Measurements from ENCODE around the gene ETS1.

Gene ETS1

DNA sequence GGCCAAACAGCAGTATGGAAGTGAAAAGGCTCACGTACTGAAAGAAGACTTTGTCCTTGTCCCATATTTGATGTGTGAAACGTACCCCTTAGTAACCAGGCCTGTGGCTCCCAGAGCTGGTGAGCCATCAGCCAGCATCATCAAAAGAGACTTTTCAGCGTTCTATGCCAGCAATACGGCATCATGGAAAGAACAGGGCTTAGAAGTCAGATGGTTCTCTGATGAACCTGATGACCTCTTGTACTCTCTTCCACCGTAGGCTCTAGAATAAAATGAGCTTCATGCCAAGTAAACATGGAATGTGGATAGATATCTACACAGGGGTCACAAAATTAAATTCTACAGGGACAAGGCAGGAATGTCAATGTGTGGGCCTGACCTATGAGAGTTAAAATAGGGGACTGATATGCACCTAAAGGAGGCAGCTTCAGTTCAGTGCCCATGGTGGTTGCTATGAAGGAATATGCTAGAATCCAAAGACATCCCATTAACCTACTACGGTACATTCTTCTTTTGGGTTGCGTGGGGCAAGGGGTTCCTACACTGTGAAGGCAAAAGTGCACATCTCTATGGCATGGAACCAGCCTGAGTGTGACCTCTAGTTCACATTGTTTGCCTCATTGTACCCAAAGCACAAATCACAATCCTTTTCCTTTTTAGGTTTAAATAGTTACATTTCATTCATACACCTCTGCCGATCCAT lies 130.6 kb downstream of the ETS1 start:
- Histone ChIP-seq H3K4me1 (ENCODE audit: insufficient read depth, low read length, severe bottlenecking) (peaks cover 7% of the 10 kb centered on the region), H3F3A (ENCODE audit: insufficient read depth, low read length) (peaks cover 8% of the 10 kb centered on the region), H3K9me3 (ENCODE audit: low read length) (no peaks in the 10 kb centered on the region), H3K36me3 (ENCODE audit: insufficient read depth, low read length) (peaks cover 59% of the 10 kb centered on the region), H4K20me1 (ENCODE audit: insufficient read depth, low read length) (no peaks in the 10 kb centered on the region), H3K9ac (ENCODE audit: low read length) (no peak overlapping the region), H3K4me3 (ENCODE audit: low read depth, low read length, poor library complexity, severe bottlenecking) (no peak overlapping the region), H3K79me2 (ENCODE audit: insufficient read depth, low read length) (no peaks in the 10 kb centered on the region), H3K4me2 (ENCODE audit: low read length) (no peak overlapping the region), H3K9me2 (ENCODE audit: low read depth, low read length) (no peaks in the 10 kb centered on the region), H3K27me3 (ENCODE audit: insufficient read depth, low read length) (no peaks in the 10 kb centered on the region), H2AFZ (ENCODE audit: low read length) (no peak overlapping the region), H3K27ac (ENCODE audit: low read depth, low read length, poor library complexity, severe bottlenecking) (no peak overlapping the region)
- TF ChIP-seq, protein P1, sequence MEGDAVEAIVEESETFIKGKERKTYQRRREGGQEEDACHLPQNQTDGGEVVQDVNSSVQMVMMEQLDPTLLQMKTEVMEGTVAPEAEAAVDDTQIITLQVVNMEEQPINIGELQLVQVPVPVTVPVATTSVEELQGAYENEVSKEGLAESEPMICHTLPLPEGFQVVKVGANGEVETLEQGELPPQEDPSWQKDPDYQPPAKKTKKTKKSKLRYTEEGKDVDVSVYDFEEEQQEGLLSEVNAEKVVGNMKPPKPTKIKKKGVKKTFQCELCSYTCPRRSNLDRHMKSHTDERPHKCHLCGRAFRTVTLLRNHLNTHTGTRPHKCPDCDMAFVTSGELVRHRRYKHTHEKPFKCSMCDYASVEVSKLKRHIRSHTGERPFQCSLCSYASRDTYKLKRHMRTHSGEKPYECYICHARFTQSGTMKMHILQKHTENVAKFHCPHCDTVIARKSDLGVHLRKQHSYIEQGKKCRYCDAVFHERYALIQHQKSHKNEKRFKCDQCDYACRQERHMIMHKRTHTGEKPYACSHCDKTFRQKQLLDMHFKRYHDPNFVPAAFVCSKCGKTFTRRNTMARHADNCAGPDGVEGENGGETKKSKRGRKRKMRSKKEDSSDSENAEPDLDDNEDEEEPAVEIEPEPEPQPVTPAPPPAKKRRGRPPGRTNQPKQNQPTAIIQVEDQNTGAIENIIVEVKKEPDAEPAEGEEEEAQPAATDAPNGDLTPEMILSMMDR (IDR thresholded peaks at IDR 0.05; ENCODE audit: low read length) = no peak
- TF ChIP-seq EZH2 (IDR thresholded peaks at IDR 0.05; ENCODE audit: borderline replicate concordance, low read length) = no peak

DNA sequence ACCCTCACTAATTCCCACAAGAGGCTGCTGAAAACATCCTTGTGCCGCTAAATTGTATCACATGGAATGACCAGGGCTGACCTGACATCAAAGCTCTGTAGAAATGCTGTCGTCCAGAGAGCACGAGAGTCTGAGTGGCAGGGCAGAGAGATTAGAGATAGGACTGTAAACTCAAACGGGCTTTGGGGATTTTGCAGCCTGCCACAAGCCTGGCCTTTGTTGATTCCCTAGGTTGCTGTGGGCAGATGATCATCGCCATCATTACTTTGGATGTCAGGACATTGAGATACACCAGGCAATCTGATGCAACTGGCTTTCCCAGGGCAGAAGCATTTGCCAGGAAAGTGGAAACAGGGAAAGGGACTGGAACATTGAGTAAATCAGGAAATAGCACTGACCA lies 131.6 kb downstream of the ETS1 start:
- Histone ChIP-seq H2AFZ (ENCODE audit: low read length) (no peak overlapping the region), H3K27me3 (ENCODE audit: insufficient read depth, low read length) (no peaks in the 10 kb centered on the region), H3K4me1 (ENCODE audit: insufficient read depth, low read length, severe bottlenecking) (peaks cover 16% of the 10 kb centered on the region), H3K36me3 (ENCODE audit: insufficient read depth, low read length) (peaks cover 50% of the 10 kb centered on the region), H3K9me2 (ENCODE audit: low read depth, low read length) (no peaks in the 10 kb centered on the region), H3K27ac (ENCODE audit: low read depth, low read length, poor library complexity, severe bottlenecking) (no peak overlapping the region), H4K20me1 (ENCODE audit: insufficient read depth, low read length) (no peaks in the 10 kb centered on the region), H3K4me3 (ENCODE audit: low read depth, low read length, poor library complexity, severe bottlenecking) (no peak overlapping the region), H3K4me2 (ENCODE audit: low read length) (no peak overlapping the region), H3F3A (ENCODE audit: insufficient read depth, low read length) (peaks cover 8% of the 10 kb centered on the region), H3K79me2 (ENCODE audit: insufficient read depth, low read length) (no peaks in the 10 kb centered on the region), H3K9me3 (ENCODE audit: low read length) (no peaks in the 10 kb centered on the region), H3K9ac (ENCODE audit: low read length) (no peak overlapping the region)
- TF ChIP-seq, protein P1 (IDR thresholded peaks at IDR 0.05; ENCODE audit: low read length) = no peak
- TF ChIP-seq EZH2 (IDR thresholded peaks at IDR 0.05; ENCODE audit: borderline replicate concordance, low read length) = no peak

DNA sequence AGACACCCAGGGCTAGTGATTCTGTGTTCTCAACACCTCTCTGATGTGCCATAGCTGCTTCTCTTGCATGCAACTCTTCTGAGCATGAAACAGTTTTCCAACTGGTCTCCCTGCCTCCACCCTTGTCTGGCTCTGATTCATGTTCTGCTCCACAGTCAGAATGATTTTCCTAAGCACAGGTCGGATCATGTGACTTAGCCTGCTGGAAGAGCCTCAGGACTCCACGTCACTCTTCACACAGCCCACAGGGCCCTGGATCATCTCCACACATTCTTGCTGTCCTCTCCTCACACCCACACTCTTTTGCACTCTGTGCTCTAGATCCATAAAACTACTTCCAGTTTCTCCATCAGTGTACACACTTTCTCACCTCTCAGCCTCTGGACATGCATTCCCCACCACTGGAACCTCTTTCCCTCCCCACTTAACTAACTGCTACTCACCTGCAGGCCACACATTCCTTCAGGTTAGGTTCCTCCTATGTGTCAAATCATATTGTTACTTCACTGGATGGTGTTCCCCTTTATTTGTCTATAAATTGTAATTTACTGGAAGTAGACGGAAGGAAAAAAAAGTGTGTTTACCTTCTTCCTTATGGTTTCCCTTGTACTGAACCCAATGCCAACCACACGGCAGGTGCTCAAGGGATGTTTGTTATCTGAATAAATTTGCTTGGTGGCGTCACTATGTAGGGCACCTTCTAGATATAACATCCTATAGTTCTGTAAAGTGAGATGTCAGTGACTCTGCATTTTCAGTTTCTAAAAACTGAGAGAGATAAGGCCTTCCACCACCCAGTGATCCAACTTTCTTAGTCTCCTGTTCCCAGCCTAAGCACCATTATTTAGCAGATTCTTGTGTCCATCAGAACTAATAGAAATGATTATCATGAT lies 133.7 kb downstream of the ETS1 start:
- Histone ChIP-seq H2AFZ (ENCODE audit: low read length) (no peak overlapping the region), H4K20me1 (ENCODE audit: insufficient read depth, low read length) (no peaks in the 10 kb centered on the region), H3K36me3 (ENCODE audit: insufficient read depth, low read length) (peaks cover 32% of the 10 kb centered on the region), H3K79me2 (ENCODE audit: insufficient read depth, low read length) (no peaks in the 10 kb centered on the region), H3K9me2 (ENCODE audit: low read depth, low read length) (no peaks in the 10 kb centered on the region), H3K4me2 (ENCODE audit: low read length) (no peak overlapping the region), H3F3A (ENCODE audit: insufficient read depth, low read length) (peaks cover 8% of the 10 kb centered on the region), H3K4me3 (ENCODE audit: low read depth, low read length, poor library complexity, severe bottlenecking) (no peak overlapping the region), H3K9me3 (ENCODE audit: low read length) (no peaks in the 10 kb centered on the region), H3K9ac (ENCODE audit: low read length) (no peak overlapping the region), H3K4me1 (ENCODE audit: insufficient read depth, low read length, severe bottlenecking) (peaks cover 16% of the 10 kb centered on the region), H3K27me3 (ENCODE audit: insufficient read depth, low read length) (no peaks in the 10 kb centered on the region), H3K27ac (ENCODE audit: low read depth, low read length, poor library complexity, severe bottlenecking) (no peak overlapping the region)
- TF ChIP-seq, protein P1 (IDR thresholded peaks at IDR 0.05; ENCODE audit: low read length) = no peak
- no peak for TF ChIP-seq EZH2 (IDR thresholded peaks at IDR 0.05; ENCODE audit: borderline replicate concordance, low read length)

Data from OCI-LY1 (cell line).